WTC11 (cell line): ENCODE data around the gene PAFAH2. TPM values are rescaled to one million over a fixed set of nuclear protein-coding genes. Genes with fewer than 3 reads are reported as not detected.

Experiments used
- ATAC-seq: fragments of 200-7000 bp; cut with Tn5 transposase; 2 replicates; pipeline ENCODE4 v1.10.0; 2021; ENCODE audit warnings: mild to moderate bottlenecking, moderate library complexity
- CTCF ChIA-PET: fragments of 300-600 bp; sonication (Branson Sonifier 250); formaldehyde crosslinking; loops from one replicate; lab custom pipeline; 2021; ENCODE audit warnings: antibody characterized with exemption; lab: Charles Lee
- POLR2A ChIA-PET: fragments of 350-600 bp; sonication (Branson Sonifier 250); formaldehyde crosslinking; loops from one replicate; lab custom pipeline; 2021; ENCODE audit warnings: antibody characterized with exemption; lab: Charles Lee
- DNase-seq: peaks from one replicate; pipeline ENCODE4 v3.0.0; 2021; ENCODE audit warnings: low spot score
- H3K27ac Mint-ChIP-seq: 2 replicates; pipeline ENCODE4 v1.8.0; 2021; ENCODE audit warnings: mixed read lengths
- H3K27me3 Mint-ChIP-seq: 2 replicates; pipeline ENCODE4 v1.8.0; 2021; ENCODE audit warnings: low read depth, mild to moderate bottlenecking, moderate library complexity, mixed read lengths
- H3K36me3 Mint-ChIP-seq: 2 replicates; pipeline ENCODE4 v1.8.0; 2021; ENCODE audit warnings: mixed read lengths
- H3K4me1 Mint-ChIP-seq: 2 replicates; pipeline ENCODE4 v1.8.0; 2022; ENCODE audit warnings: mixed read lengths
- H3K4me3 Mint-ChIP-seq: 2 replicates; pipeline ENCODE4 v1.8.0; 2021; ENCODE audit warnings: mild to moderate bottlenecking, moderate library complexity, mixed read lengths
- H3K9me3 Mint-ChIP-seq: 2 replicates; pipeline ENCODE4 v1.8.0; 2021; ENCODE audit warnings: mixed read lengths
- CBFB ChIP-seq: sonication (generic); formaldehyde crosslinking; IDR thresholded peaks from 2 replicates; pipeline ENCODE4 v1.8.1; 2022; ENCODE audit warnings: mild to moderate bottlenecking, low read depth, missing genetic modification reagents
- CREB1 ChIP-seq: sonication (generic); formaldehyde crosslinking; IDR thresholded peaks from 2 replicates; pipeline ENCODE4 v1.8.0; 2023; ENCODE audit warnings: mild to moderate bottlenecking, missing genetic modification reagents
- EMX1 ChIP-seq: fragments of 250-450 bp; sonication (Bioruptor Pico); IDR thresholded peaks from 2 replicates; pipeline ENCODE4 v1.8.0; 2021; ENCODE audit warnings: mild to moderate bottlenecking
- ESRRA ChIP-seq: sonication (generic); formaldehyde crosslinking; IDR thresholded peaks from 2 replicates; pipeline ENCODE4 v1.8.1; 2022; ENCODE audit warnings: mild to moderate bottlenecking, missing genetic modification reagents, borderline replicate concordance
- FOXK1 ChIP-seq: sonication (generic); formaldehyde crosslinking; IDR thresholded peaks from 2 replicates; pipeline ENCODE4 v1.8.0; 2022; ENCODE audit warnings: mild to moderate bottlenecking, moderate library complexity, missing genetic modification reagents
- GABPB1 ChIP-seq: sonication (generic); formaldehyde crosslinking; IDR thresholded peaks from 2 replicates; pipeline ENCODE4 v1.8.1; 2023; ENCODE audit warnings: mild to moderate bottlenecking, missing genetic modification reagents
- JAZF1 ChIP-seq: fragments of 250-450 bp; sonication (Bioruptor Pico); IDR thresholded peaks from 2 replicates; pipeline ENCODE4 v1.9.0; 2021; ENCODE audit warnings: moderate library complexity, mild to moderate bottlenecking, inconsistent platforms
- JUN ChIP-seq: sonication (generic); formaldehyde crosslinking; IDR thresholded peaks from 2 replicates; pipeline ENCODE4 v1.8.0; 2023; ENCODE audit warnings: mild to moderate bottlenecking, missing genetic modification reagents
- MXD4 ChIP-seq: fragments of 250-450 bp; sonication (Bioruptor Pico); IDR thresholded peaks from 2 replicates; pipeline ENCODE4 v1.8.0; 2021; ENCODE audit warnings: mild to moderate bottlenecking, moderate library complexity, borderline replicate concordance
- NFE2L1 ChIP-seq: sonication (generic); formaldehyde crosslinking; IDR thresholded peaks from 2 replicates; pipeline ENCODE4 v1.8.1; 2023; ENCODE audit warnings: missing genetic modification reagents
- NR2C2 ChIP-seq: sonication (generic); formaldehyde crosslinking; IDR thresholded peaks from 2 replicates; pipeline ENCODE4 v1.8.0; 2022; ENCODE audit warnings: mild to moderate bottlenecking, missing genetic modification reagents
- PRRX2 ChIP-seq: fragments of 250-450 bp; sonication (Bioruptor Pico); IDR thresholded peaks from 2 replicates; pipeline ENCODE4 v1.8.0; 2021; ENCODE audit warnings: mild to moderate bottlenecking
- RELA ChIP-seq: sonication (generic); formaldehyde crosslinking; IDR thresholded peaks from 2 replicates; pipeline ENCODE4 v1.8.1; 2022; ENCODE audit warnings: missing genetic modification reagents, mild to moderate bottlenecking, borderline replicate concordance
- RORB ChIP-seq: fragments of 250-450 bp; sonication (Bioruptor Pico); IDR thresholded peaks from 2 replicates; pipeline ENCODE4 v1.9.0; 2021; ENCODE audit warnings: mild to moderate bottlenecking
- SMAD3 ChIP-seq: sonication (generic); formaldehyde crosslinking; IDR thresholded peaks from 2 replicates; pipeline ENCODE4 v1.8.0; 2022; ENCODE audit warnings: missing genetic modification reagents, mild to moderate bottlenecking, borderline replicate concordance
- ZNF263 ChIP-seq: sonication (generic); formaldehyde crosslinking; IDR thresholded peaks from 2 replicates; pipeline ENCODE4 v1.8.1; 2022; ENCODE audit warnings: low read depth, mild to moderate bottlenecking, moderate library complexity, missing genetic modification reagents
- ZNF416 ChIP-seq: fragments of 250-450 bp; sonication (Bioruptor Pico); IDR thresholded peaks from 2 replicates; pipeline ENCODE4 v1.9.0; 2021; ENCODE audit warnings: mild to moderate bottlenecking, inconsistent platforms
- ZNF671 ChIP-seq: fragments of 250-450 bp; sonication (Bioruptor Pico); IDR thresholded peaks from 2 replicates; pipeline ENCODE4 v1.8.0; 2021; ENCODE audit warnings: mild to moderate bottlenecking
- total RNA-seq: library from RNA; stranded (reverse); gene quantifications from 3 replicates; pipeline ENCODE4 v1.2.3, GENCODE V29; 2021
- TF ChIP-seq, protein P1 (sequence below): sonication (generic); formaldehyde crosslinking; IDR thresholded peaks from 2 replicates; pipeline ENCODE4 v1.8.1; 2022; ENCODE audit warnings: missing genetic modification reagents, borderline replicate concordance
- TF ChIP-seq, protein P2 (sequence below): fragments of 200-600 bp; IDR thresholded peaks from 2 replicates; pipeline ENCODE4 v1.8.0; 2022; ENCODE audit warnings: antibody characterized with exemption
- TF ChIP-seq, protein P3 (sequence below): fragments of 250-450 bp; sonication (Bioruptor Pico); IDR thresholded peaks from 2 replicates; pipeline ENCODE4 v2.1.2; 2022; ENCODE audit warnings: mild to moderate bottlenecking, moderate library complexity
- TF ChIP-seq, protein P4 (sequence below): fragments of 250-450 bp; sonication (Bioruptor Pico); IDR thresholded peaks from 2 replicates; pipeline ENCODE4 v1.9.0; 2021; ENCODE audit warnings: mild to moderate bottlenecking
- TF ChIP-seq, protein P5 (sequence below): sonication (generic); formaldehyde crosslinking; IDR thresholded peaks from 2 replicates; pipeline ENCODE4 v1.8.1; 2023; ENCODE audit warnings: mild to moderate bottlenecking, missing genetic modification reagents
- TF ChIP-seq, protein P6 (sequence below): sonication (generic); formaldehyde crosslinking; IDR thresholded peaks from 2 replicates; pipeline ENCODE4 v1.8.1; 2023; ENCODE audit warnings: mild to moderate bottlenecking, missing genetic modification reagents, moderate library complexity

The PAFAH2 gene
- total RNA-seq, 1 experiment from 2014 or later = 11.5 TPM

DNA sequence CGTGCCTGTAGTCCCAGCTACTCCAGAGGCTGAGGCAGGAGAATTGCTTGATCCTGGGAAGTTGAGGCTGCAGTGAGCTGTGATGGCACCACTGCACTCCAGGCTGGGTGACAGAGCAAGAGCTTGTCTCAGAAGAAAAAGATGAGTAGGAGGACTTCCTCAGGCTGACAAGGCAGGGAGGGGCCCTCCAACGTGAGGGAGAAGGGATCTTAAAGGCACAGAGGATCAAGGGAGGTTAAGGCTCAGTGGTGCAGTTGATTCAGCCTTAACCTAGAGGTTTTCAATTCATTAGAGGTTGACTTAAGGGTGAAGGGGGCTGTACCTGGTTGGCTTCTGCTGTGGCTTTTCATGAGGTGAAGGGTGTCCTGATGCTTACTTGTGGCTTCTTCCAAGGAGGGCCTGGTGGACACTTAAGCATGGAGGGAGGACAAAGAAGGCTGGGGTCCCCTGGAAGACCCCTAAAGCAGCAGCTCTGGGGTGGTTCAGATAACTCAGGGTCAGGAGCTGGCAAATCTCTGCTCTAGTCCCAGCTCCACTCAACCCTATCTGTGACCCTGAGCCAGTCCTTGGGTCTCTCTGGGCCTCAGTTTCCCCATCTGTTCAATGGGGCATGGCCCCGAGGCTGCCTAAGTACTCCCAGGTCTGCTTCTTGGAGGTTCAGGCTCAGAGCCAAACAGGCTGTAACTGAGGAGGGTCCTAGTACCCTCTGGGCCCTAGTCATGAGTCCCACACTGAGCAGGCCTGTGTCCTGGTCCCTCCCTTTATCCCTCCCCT lies 30.0 kb upstream of the PAFAH2 start:
- Mint-ChIP-seq H3K9me3 (no peaks in the 10 kb centered on the region), H3K4me3 (no peak overlapping the region), H3K36me3 (no peaks in the 10 kb centered on the region), H3K4me1 (0 out of 2 replicates have a peak, but pooled peaks cover 2% of the 10 kb centered on the region), H3K27me3 (peaks cover 14% of the 10 kb centered on the region), H3K27ac (no peak overlapping the region)
- DNase-seq (no peak), ATAC-seq (no peak)
- POLR2A ChIA-PET = interaction anchor here (0.7 kb wide), 1 partner anchor 205 kb away, joined by 7 read pairs; no protein-coding TSS in a partner anchor
- CTCF ChIA-PET = interaction anchor here (0.6 to 2.1 kb wide), 5 partner anchors 8 to 284 kb away, joined by 3 to 9 read pairs (median 5); no protein-coding TSS in a partner anchor
- no peak for TF ChIP-seq GABPB1 (CRISPR knock-in tag)
- TF ChIP-seq PRRX2 (CRISPR knock-in tag) = no peak

DNA sequence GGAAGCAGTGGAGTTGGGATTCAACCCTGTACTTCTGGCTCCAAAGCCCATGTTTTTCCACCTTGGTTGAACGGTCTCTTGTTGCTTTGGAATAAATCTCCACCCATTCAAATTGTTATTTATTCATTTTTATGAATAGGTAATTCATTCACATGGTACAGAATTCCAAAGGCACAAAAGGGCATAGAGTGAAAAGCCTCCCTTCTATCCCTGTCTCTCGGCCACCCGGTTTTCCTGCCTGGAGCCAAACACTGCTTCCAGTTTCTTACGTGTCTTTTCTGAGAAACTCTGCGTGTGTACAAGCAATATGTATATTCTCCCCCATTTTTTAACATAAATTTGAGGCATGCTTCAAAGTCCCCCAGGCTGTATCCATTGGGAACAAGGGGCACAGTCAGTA lies 27.7 kb upstream of the PAFAH2 start:
- Mint-ChIP-seq H3K27me3 (no peaks in the 10 kb centered on the region), H3K27ac (no peak overlapping the region), H3K4me1 (peaks cover 12% of the 10 kb centered on the region), H3K36me3 (no peaks in the 10 kb centered on the region), H3K4me3 (no peak overlapping the region), H3K9me3 (no peaks in the 10 kb centered on the region)
- DNase-seq (no peak), ATAC-seq (no peak)
- POLR2A ChIA-PET = no interaction called here
- CTCF ChIA-PET = interaction anchor here (0.7 to 2.1 kb wide), 2 partner anchors 130 to 254 kb away, joined by 5 to 9 read pairs; partner anchors contain the start of gene SH3BGRL3
- TF ChIP-seq RORB = no peak
- TF ChIP-seq, protein P1, sequence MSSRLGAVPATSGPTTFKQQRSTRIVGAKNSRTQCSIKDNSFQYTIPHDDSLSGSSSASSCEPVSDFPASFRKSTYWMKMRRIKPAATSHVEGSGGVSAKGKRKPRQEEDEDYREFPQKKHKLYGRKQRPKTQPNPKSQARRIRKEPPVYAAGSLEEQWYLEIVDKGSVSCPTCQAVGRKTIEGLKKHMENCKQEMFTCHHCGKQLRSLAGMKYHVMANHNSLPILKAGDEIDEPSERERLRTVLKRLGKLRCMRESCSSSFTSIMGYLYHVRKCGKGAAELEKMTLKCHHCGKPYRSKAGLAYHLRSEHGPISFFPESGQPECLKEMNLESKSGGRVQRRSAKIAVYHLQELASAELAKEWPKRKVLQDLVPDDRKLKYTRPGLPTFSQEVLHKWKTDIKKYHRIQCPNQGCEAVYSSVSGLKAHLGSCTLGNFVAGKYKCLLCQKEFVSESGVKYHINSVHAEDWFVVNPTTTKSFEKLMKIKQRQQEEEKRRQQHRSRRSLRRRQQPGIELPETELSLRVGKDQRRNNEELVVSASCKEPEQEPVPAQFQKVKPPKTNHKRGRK (CRISPR knock-in tag) = no peak
- TF ChIP-seq ESRRA (CRISPR knock-in tag) = no peak
- no peak for TF ChIP-seq EMX1 (CRISPR knock-in tag)

DNA sequence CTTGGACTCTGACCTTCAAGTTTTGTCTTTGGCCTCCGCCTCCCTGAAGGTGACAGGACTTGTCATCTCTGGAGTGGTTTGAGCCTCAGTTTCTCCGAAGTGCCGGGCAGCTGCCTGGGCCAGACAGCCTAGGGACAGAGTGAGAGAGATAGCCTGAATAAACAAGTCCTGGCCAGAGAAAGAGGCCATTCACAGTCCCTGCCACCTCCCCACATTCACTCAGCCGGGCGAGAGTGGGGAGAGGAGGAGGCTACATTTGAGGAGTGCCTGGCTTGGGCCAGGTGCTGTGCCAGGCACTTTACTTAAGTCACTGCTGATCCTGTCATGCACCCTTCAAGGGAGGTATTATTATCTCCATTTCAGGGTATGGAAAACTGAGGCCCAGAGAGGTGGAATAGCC lies 27.2 kb upstream of the PAFAH2 start:
- H3K36me3 Mint-ChIP-seq = no peaks in the 10 kb centered on the region
- CTCF ChIA-PET = interaction anchor here (1.8 kb wide), 1 partner anchor 11 kb away, joined by 9 read pairs; no protein-coding TSS in a partner anchor
- H3K9me3 Mint-ChIP-seq = no peaks in the 10 kb centered on the region
- ATAC-seq = no peak
- H3K27me3 Mint-ChIP-seq = no peaks in the 10 kb centered on the region
- TF ChIP-seq, protein P2, sequence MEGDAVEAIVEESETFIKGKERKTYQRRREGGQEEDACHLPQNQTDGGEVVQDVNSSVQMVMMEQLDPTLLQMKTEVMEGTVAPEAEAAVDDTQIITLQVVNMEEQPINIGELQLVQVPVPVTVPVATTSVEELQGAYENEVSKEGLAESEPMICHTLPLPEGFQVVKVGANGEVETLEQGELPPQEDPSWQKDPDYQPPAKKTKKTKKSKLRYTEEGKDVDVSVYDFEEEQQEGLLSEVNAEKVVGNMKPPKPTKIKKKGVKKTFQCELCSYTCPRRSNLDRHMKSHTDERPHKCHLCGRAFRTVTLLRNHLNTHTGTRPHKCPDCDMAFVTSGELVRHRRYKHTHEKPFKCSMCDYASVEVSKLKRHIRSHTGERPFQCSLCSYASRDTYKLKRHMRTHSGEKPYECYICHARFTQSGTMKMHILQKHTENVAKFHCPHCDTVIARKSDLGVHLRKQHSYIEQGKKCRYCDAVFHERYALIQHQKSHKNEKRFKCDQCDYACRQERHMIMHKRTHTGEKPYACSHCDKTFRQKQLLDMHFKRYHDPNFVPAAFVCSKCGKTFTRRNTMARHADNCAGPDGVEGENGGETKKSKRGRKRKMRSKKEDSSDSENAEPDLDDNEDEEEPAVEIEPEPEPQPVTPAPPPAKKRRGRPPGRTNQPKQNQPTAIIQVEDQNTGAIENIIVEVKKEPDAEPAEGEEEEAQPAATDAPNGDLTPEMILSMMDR = no peak
- no peak for TF ChIP-seq CBFB
- no peak for TF ChIP-seq PRRX2 (CRISPR knock-in tag)
- no peak for TF ChIP-seq ZNF416 (CRISPR knock-in tag)
- TF ChIP-seq, protein P3, sequence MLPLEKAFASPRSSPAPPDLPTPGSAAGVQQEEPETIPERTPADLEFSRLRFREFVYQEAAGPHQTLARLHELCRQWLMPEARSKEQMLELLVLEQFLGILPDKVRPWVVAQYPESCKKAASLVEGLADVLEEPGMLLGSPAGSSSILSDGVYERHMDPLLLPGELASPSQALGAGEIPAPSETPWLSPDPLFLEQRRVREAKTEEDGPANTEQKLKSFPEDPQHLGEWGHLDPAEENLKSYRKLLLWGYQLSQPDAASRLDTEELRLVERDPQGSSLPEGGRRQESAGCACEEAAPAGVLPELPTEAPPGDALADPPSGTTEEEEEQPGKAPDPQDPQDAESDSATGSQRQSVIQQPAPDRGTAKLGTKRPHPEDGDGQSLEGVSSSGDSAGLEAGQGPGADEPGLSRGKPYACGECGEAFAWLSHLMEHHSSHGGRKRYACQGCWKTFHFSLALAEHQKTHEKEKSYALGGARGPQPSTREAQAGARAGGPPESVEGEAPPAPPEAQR (CRISPR knock-in tag) = no peak
- no peak for TF ChIP-seq SMAD3 (CRISPR knock-in tag)
- no peak for TF ChIP-seq FOXK1 (CRISPR knock-in tag)
- TF ChIP-seq, protein P4, sequence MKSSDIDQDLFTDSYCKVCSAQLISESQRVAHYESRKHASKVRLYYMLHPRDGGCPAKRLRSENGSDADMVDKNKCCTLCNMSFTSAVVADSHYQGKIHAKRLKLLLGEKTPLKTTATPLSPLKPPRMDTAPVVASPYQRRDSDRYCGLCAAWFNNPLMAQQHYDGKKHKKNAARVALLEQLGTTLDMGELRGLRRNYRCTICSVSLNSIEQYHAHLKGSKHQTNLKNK (CRISPR knock-in tag) = no peak
- TF ChIP-seq CREB1 (CRISPR knock-in tag) = no peak
- no peak for TF ChIP-seq ZNF263
- no peak for TF ChIP-seq NFE2L1 (CRISPR knock-in tag)
- TF ChIP-seq ZNF671 = no peak
- TF ChIP-seq MXD4 = no peak
- no peak for TF ChIP-seq JUN (CRISPR knock-in tag)
- no peak for TF ChIP-seq JAZF1
- TF ChIP-seq, protein P5, sequence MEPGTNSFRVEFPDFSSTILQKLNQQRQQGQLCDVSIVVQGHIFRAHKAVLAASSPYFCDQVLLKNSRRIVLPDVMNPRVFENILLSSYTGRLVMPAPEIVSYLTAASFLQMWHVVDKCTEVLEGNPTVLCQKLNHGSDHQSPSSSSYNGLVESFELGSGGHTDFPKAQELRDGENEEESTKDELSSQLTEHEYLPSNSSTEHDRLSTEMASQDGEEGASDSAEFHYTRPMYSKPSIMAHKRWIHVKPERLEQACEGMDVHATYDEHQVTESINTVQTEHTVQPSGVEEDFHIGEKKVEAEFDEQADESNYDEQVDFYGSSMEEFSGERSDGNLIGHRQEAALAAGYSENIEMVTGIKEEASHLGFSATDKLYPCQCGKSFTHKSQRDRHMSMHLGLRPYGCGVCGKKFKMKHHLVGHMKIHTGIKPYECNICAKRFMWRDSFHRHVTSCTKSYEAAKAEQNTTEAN = no peak
- TF ChIP-seq, protein P6, sequence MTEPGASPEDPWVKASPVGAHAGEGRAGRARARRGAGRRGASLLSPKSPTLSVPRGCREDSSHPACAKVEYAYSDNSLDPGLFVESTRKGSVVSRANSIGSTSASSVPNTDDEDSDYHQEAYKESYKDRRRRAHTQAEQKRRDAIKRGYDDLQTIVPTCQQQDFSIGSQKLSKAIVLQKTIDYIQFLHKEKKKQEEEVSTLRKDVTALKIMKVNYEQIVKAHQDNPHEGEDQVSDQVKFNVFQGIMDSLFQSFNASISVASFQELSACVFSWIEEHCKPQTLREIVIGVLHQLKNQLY (CRISPR knock-in tag) = no peak
- no peak for TF ChIP-seq RELA (CRISPR knock-in tag)
- TF ChIP-seq NR2C2 = no peak
- DNase-seq = no peak
- POLR2A ChIA-PET = interaction anchor here (1.0 kb wide), 1 partner anchor 70 kb away, joined by 3 read pairs; no protein-coding TSS in a partner anchor
- H3K27ac Mint-ChIP-seq = no peak overlapping the region
- no peak overlapping the region for H3K4me3 Mint-ChIP-seq
- peaks cover 15% of the 10 kb centered on the region for H3K4me1 Mint-ChIP-seq
